HG03575 (cell line): Measurements from ENCODE around the gene ADCY9.
"Not testable (repeated sequence)": the region's sequence is repeated elsewhere in the genome, so short reads cannot be mapped to it uniquely, and the experiment has no call there.

Experiments
- ATAC-seq: cut with Tn5 transposase; IDR thresholded peaks from one replicate; pipeline ENCODE4 v1.9.1; 2021; ENCODE audit not compliant: unreplicated experiment, insufficient number of reproducible peaks, low FRiP score; ENCODE audit errors: extremely low read depth

Gene ADCY9

DNA sequence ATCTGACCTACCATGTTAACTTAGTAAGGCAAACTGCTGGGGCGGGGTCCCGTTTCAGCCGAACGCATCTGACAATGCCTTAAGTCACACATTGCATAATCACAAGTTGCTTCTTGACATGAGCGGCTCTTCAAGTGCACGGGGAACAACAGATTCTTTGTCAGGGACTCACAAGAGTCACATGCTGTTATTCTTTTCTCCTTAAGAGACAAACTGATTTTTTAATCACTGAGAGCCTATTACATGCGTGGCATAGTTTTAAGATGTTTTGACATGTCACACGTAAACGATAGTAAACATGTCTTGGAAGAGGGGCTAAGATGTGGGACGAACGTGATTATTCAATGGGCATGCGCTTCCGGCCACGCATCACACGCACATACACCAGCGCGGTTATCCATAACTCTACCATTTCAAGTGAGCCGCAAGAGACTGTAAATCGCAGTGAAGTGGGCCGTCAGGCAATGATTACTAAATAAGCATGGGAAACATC lies 63.4 kb downstream of the ADCY9 start:
- ATAC-seq = no peak

DNA sequence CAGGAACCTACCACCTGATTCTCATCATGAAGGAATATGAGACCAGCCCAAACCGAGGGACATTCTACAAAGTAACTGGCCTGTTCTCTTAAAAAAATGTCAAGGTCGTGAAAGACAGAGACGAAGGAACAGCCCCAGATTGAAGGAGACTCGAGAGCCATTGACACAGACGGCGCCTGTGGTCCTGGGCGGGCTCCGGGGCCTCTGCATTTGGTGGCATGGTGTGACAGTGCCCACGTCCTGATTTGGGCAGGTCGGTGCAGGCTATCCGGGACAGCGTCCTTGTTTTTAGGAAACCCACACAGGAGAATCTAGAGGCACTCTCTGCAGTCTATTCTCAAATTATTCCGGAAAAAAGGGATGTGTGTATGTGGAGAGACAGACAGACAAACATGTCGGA lies 64.1 kb downstream of the ADCY9 start:
- no peak for ATAC-seq

DNA sequence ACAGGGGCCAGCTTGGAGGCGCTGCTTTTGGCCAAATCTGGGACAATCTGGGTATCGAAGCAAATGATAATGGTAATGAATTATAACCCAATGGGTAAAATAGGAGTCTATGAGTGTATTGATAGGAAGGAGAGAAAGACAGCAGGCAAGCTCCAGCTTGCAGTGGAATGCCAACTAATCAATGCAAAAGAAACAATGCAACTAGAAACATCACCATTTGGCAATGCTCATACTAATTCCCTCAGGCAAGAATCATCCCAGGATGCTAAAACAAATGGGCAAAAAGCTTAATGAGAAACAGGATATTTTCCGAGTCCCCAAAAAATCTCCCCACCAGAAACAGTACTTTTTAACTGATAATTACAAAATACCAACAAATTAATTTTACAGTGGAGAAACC lies 64.7 kb downstream of the ADCY9 start:
- no peak for ATAC-seq

DNA sequence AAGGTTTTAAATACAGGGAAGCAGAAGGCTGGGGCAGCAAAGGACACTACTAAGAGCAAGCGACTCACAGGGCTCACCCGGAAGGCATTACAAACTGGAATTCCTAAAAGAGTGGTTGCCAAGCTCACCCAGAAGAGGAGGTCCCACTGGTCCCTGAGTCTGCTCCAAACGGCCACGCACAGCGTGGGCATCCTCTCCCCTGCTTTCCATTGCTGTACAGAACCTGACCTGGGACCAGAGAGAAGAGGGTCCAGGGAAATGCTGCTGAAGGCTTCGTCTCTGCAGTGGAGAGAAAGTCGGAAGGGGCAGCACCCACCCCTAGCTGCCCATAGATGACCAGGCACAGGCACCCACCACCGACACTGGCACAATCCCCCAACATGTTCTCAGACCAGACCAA lies 67.2 kb downstream of the ADCY9 start:
- no peak for ATAC-seq

DNA sequence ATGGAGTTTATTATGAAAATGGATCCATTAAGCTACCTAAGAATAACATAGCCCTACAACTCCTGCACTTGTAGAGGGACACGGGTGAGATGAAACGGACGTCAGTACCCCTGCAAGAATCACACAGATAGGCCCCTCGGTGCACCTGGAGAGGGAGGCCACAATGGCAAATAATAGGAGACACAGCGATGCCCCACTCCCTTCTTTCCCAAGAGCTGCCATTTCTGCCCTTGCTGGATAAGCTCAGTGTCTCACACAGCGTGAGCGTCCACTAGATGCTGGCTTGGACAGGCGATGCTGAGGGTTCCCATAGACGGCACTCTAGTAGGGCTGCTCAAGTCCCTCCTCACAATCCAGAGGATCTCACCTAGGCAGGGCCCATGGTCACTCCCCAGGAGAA lies 67.8 kb downstream of the ADCY9 start:
- ATAC-seq = no peak

DNA sequence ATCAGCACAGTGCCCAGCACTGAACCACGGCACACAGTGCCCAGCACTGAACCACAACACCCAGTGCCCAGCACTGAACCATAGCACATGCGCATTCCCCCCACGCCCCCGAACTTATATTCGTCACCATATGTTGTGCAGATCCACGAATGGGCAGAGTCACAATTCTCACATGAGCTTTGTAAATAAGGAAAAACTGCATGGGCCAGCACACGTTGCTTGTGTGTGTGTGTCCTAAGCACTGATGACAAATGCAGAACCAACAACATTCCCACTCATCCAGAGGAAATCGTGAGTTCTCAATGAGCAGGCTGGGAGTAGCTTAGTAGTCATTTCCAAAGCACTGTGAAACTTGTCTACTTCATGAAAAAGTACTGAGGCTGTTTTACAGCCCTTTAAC lies 70.0 kb downstream of the ADCY9 start:
- ATAC-seq = no peak

DNA sequence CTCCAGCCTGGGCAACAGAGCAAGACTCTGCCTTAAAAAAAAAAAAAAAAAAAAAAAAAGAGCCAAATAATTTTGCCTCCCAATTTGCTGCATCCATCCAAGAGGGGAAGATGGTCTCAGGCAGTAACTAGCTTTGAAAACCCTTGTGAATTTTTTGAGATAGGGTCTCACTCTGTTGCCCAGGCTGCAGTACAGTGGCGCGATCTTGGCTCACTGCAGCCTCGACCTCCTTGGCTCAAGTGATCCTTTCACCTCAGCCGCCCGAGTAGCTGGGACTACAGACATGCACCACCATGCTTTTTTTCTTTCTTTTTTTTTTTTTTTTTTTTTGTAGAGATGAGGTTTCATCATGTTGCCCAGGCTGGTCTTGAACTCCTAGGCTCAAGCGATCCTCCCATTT lies 70.7 kb downstream of the ADCY9 start:
- ATAC-seq = not testable (repeated sequence)

DNA sequence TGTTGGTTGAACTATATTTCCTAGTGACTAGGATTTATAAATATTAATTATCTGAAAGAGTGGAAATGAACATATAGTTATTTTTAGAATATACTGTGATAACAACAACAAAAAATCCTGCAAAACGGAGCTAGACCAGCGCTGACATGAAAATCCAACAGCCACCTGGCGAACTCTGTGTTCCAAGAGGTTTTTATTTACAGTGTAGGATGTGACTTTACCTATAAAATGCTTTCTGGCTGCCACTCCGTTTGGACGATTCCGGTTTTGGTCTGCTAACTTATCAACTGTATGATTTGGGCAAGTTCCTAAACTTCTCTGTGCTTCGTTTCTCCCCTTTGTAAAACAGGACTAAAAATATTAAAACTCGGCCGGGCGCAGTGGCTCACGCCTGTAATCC lies 73.7 kb downstream of the ADCY9 start:
- ATAC-seq = no peak

DNA sequence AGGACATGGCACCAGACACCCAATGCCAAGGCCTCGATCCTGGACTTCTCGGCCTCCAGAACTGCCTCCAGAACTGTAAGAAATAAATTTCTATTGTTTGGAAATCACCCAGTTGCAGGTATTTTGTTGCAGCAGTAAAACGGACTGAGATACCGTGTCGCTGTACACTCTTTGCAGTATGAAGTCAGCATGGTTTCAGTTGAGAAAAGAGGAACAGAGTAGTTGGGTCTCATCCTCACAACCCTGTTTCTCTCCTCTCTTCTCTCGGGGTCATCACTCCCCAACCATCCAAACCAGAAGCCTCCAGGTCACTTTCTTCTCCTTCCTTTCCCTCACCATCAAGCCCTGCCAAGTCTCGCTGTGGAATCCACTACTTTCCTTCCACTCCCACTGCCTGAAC lies 77.8 kb downstream of the ADCY9 start:
- no peak for ATAC-seq

DNA sequence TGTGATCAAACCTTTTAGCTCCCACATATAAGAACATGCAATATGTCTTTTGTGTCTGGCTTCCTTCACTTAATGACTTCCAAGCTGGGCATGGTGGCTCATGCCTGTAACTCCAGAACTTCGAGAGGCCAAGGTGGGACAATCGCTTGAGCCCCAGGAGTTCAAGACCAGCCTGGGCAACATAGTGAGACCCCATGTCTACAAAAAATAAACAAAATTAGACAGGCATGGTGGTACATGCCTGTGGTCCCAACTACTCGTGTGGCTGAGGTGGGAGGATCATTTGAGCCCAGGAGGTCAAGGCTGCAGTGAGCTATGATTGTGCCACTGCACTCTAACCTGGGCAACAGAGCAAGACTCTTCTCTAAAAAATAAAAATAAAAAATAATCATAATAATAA lies 79.3 kb downstream of the ADCY9 start:
- ATAC-seq = not testable (repeated sequence)

DNA sequence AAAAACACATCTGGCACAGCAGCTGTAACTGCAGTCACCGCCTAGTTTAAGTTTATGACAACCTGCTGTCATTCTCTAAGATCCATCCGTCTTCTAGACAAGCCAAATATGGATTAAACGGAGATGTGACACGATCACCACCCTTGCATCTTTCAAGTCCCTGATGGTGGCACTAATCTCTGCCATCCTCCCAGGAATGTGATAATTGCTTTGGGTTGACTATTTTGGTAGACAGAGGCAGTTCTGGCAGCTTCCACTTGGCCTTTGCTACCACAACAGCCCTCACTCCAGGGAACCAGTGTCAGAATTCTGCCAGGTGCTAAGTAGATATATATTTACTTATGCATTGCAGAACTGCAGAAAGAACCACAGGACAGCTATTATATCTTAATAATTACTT lies 81.3 kb downstream of the ADCY9 start:
- ATAC-seq = no peak

DNA sequence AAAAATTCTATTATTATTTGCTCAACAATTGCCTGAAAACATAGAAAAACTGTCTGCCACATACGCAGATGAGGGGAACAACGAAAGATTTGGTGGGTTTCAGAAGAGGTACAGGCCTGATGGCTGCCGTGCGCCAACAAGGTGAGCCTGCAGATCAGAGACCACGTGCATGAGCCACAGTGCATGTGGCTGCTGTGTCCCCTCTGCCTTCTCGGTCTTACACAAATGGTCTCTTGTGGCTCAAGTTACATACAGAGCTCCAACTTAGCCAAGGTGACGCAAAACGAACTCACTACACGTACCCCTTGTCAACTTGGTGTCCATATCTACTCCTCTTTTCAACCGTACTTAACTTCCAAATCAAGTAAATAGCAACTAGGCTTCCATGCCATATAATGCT lies 82.3 kb downstream of the ADCY9 start:
- ATAC-seq = no peak

DNA sequence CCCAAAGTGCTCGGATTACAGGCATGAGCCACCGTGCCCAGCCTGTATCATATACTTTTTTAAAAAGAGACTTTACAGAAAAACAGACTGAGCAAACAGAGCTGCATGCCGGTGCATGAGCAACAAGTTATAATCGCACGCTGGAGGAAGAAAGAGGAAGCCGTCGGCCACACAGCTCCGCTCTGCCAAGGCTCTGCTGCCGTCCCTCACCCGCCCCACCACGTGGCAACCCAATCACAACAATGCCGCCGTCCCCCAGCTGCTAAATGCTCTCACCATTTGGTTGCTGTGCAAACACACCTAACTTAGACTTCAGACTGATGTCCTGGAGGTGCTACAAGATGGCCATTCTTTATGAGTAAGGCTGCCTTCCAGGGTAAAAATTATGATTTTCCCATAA lies 83.5 kb downstream of the ADCY9 start:
- ATAC-seq = no peak

DNA sequence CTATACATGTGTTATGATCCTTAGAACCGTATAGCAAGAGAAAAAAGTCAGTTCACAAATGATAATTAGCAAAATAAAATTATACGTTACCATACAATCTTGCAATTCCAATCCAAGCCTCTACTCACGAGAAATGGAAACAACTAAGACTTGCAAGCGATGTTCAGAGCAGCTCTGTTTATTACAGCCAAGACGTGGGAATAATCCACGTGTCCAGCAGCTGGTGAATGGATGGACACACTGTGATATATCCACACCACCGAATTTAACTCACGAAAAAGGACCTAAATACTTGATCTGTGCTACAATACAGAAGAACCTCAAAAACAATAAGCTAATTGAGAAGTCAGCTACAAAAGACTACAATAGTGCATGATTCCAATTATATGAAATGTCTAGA lies 88.1 kb downstream of the ADCY9 start:
- no peak for ATAC-seq

DNA sequence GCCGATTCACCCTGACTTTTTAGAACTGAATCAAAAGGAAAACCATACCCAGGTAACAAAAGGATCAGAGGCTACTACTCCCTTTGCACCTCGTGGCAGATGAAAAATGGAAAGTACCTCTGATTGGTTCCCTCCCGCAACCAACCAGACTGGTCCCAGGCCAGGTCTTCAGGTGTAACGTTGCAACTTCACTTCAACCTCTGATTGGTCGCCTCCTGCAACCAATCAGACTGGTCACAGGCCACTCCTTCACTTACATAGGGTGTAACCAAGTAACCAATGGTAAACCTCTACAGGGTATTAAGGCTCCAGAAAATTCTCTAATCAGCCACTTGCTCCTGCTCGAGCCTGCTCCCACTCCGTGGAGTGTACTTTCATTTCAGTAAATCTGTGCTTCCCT lies 89.4 kb downstream of the ADCY9 start:
- no peak for ATAC-seq

DNA sequence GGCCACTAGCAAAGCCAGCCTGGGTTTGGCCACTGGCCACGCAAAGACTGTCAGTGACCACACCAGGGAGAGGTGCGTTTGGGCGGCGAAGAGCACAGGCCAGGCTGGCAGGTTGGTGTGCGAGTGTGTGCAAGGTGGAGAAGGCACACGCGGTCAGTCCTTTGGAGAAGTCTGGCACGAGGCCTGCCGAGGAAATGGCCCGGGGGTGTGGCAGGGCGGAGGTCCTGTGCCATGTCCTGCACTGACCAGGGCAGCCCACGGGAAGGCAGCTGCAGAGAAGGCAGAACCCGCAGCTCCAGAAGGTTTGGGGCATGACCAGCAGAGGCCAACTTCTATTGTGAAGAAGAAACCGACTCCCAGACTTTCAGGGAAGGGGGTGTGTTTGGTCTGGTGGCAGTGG lies 90.8 kb downstream of the ADCY9 start:
- no peak for ATAC-seq

DNA sequence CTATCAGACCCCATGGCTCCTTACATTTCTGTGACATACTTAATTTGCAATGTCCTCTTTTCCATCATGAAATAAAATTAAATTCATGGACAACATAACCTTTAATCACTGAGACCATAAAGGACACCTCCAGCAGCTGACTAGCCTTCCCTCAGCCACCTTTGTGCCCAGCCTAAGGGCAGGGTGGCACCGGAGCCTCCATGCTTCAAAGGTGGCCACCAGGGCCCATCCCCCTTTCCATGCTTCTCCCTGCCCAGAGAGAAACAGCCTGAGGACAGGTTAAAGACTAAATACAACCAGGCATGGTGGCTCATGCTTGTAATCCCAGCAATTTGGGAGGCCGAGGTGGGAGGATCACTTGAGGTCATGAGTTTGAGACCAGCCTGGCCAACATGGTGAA lies 94.3 kb downstream of the ADCY9 start:
- ATAC-seq = no peak

DNA sequence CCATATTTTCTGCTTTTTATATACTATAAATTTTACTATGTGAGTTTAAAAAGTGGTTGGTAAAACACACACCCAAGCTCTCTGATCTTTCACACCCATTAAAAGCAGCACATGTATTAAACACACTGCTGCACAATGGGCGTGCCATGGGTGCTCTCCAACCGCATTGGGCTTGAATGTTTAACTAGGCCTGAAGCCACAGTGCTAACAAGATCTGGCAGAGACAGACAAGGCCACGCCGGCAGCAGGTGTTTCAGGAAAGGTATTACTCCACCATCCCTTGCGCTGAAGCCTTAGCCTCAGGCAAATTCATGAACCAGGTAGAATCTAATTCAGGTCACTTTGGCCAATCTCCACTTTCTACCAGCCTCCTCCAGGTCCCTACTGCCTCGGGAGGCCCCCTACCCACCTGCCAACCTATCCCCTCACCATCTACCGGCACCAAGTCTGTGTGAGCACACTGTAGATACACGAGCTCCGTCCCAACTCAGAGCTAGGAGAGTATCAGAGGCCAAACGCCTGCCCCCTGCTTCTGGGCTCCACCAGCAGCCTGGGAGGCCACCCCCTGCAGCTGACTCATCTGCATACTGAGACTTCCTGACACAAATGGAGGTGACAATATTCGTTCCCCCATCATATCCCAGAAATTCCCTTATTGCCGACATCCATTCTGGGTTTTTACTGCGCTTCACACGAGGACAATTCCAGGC lies 95.0 kb downstream of the ADCY9 start:
- no peak for ATAC-seq

DNA sequence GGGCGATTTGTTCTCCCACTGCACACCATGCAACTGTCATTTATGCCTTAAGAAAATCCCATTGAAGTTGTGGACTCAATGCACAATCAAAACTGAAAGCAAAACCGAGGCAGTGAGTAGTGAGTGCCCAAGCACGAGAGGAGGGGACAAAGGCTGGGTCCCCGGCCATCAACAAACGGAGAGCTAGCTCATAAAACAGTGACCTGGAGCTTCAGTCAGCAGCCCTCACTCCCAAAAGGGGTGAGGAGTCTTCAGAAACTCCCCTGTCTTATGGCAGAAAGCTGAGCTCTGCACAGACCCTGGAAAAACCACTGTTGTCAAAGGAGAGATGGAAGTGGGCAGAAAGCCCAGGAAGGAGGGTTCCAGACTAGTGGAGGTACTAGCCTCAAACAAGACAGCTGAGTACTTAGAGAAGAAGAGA lies 96.9 kb downstream of the ADCY9 start:
- no peak for ATAC-seq

DNA sequence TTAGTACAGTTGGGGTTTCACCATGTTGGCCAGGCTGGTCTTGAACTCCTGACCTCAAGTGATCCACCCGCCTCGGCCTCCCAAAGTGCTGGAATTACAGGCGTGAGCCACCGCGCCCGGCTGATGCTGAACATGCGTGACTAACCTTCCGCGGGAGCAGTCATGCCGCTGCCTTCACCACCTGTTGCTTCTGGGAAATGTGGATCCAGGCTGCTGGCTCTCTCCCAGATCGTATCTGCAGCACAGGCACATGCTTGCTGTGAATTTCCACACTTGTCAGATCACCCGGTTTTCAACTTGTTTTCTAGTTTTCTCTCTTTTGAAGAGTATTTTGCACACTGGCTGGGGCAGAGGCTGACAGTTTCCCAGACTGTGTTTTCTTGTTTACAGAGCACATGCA lies 97.9 kb downstream of the ADCY9 start:
- ATAC-seq = no peak

DNA sequence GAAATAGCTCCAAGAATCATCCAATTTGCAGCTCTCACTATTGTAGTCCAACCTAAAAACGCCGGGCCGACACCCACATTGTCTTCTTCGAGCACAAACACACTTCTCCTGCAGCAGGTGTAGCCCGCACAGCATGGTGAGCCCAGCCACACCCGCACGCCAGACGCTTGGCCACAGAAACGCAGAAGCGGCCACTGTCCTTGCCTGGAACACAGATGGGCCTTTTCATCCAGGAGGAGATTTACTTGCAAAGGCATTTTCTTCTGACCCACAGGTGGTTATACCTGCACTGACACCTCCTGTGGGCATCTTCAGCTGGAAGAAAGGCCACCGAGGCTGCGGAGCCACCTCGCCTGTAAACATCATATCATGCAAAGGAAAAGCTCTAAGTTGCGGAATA lies 98.4 kb downstream of the ADCY9 start:
- ATAC-seq = no peak
